ENCODE results near the gene FBLN2.

The FBLN2 gene

DNA sequence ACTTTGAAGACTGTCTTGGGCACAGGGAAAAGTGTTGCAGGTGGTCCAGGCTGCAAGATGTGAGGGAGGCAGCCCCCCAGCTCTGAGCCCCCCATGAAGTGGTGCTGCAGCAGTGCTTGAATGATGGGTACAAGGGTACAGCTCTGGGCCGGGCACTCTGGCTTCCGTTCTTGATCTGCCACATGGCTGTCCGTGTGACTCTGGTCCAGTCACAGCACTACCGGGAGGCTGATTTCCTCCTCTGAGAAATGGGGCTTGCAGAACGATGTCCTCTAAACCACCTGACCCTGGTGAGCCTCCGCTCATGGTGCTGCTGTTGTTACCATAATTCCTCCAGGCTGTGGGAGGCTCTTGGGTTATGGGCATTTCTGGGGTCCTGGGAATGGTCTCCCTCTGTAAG is 75.1 kb downstream of the FBLN2 start:
- TF ChIP-seq, protein P1, sequence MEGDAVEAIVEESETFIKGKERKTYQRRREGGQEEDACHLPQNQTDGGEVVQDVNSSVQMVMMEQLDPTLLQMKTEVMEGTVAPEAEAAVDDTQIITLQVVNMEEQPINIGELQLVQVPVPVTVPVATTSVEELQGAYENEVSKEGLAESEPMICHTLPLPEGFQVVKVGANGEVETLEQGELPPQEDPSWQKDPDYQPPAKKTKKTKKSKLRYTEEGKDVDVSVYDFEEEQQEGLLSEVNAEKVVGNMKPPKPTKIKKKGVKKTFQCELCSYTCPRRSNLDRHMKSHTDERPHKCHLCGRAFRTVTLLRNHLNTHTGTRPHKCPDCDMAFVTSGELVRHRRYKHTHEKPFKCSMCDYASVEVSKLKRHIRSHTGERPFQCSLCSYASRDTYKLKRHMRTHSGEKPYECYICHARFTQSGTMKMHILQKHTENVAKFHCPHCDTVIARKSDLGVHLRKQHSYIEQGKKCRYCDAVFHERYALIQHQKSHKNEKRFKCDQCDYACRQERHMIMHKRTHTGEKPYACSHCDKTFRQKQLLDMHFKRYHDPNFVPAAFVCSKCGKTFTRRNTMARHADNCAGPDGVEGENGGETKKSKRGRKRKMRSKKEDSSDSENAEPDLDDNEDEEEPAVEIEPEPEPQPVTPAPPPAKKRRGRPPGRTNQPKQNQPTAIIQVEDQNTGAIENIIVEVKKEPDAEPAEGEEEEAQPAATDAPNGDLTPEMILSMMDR (IDR thresholded peaks at IDR 0.05; ENCODE audit: insufficient read depth, low read length, missing control alignments), result no peak
- ChIA-PET POLR2A (interaction anchor here (0.5 kb wide), 1 partner anchor 74 kb away, joined by 3 read pairs; no protein-coding TSS in a partner anchor), CTCF (interaction anchor here (1.9 to 4.1 kb wide), 2 partner anchors 25 to 27 kb away, joined by 6 to 19 read pairs; no protein-coding TSS in a partner anchor)
- no peak for DNase-seq (ENCODE audit: low read depth, low spot score)
- no peak overlapping the region for H3K4me3 ChIP-seq (ENCODE audit: low read depth, low read length)

DNA sequence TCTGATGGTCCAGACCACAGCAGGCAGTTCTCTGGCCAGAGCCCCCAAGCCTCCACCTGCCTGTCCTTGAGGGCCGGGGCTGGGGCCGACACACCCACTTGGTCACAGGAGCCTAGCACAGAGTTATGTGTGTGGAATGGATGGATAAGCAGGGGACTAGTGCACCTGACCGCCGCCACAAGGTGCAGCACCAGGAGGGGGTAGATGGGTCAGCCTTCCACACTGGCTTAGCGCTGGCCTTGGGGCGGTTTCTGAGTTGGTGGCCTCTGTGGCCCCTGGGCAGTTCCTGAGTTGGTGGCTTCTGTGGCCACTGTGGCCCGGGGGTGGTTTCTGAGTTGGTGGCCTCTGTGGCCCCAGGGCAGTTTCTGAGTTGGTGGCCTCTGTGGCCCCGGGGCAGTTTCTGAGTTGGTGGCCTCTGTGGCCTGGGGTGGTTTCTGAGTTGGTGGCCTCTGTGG is 75.8 kb downstream of the FBLN2 start:
- TF ChIP-seq, protein P1 (IDR thresholded peaks at IDR 0.05; ENCODE audit: insufficient read depth, low read length, missing control alignments), result no peak
- ChIA-PET POLR2A (no interaction called here), CTCF (interaction anchor here (1.9 kb wide), 1 partner anchor 27 kb away, joined by 6 read pairs; no protein-coding TSS in a partner anchor)
- no peak for DNase-seq (ENCODE audit: low read depth, low spot score)
- no peak overlapping the region for H3K4me3 ChIP-seq (ENCODE audit: low read depth, low read length)

DNA sequence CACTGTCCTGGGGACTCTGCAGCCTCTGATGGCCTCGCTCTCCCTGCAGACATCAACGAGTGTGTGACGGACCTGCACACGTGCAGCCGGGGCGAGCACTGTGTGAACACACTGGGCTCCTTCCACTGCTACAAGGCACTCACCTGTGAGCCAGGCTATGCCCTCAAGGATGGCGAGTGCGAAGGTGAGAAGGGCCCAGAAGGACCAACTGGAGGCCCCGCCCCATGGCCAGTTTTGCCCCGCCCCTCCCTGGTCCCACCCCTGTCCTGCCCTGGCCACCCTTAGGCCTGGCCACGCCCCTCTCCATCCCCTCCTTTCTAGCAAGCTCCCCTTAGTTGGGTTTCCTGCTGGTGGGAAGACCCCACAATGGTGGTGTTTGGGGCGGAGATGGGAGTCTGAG is 77.5 kb downstream of the FBLN2 start:
- no peak for DNase-seq (ENCODE audit: low read depth, low spot score)
- no peak overlapping the region for H3K4me3 ChIP-seq (ENCODE audit: low read depth, low read length)
- POLR2A ChIA-PET, result no interaction called here
- CTCF ChIA-PET, result interaction anchor here (1.8 kb wide), 1 partner anchor 130 kb away, joined by 6 read pairs; no protein-coding TSS in a partner anchor
- TF ChIP-seq, protein P1 (IDR thresholded peaks at IDR 0.05; ENCODE audit: insufficient read depth, low read length, missing control alignments), result no peak

DNA sequence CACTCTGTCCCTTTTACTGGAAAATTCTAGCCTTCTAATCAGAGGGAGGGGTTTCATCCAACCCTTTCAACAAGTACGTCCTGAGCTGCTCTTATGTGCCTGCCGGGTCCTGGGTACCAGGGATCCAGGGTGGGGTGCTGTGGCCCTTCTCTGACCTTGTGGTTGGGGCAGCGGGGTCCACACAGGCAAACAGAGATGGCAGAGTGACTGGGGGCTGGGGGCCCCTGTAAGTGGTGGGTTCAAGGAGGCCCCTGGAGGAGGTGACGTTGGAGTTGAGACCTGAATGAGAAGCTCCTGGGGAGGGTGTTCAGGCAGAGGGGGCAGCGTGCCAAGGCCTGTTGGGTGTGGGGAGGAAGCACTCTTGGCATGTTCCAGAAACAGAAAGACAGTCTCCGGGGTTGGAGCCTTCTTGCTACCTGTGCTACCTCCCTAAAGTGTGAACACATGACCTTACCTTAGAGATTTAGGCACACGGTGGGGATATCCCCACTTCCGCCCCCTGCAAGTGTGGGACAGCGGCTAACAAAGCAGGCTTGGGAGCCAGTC is 78.1 kb downstream of the FBLN2 start:
- POLR2A ChIA-PET, result no interaction called here
- TF ChIP-seq, protein P1 (IDR thresholded peaks at IDR 0.05; ENCODE audit: insufficient read depth, low read length, missing control alignments), result no peak

DNA sequence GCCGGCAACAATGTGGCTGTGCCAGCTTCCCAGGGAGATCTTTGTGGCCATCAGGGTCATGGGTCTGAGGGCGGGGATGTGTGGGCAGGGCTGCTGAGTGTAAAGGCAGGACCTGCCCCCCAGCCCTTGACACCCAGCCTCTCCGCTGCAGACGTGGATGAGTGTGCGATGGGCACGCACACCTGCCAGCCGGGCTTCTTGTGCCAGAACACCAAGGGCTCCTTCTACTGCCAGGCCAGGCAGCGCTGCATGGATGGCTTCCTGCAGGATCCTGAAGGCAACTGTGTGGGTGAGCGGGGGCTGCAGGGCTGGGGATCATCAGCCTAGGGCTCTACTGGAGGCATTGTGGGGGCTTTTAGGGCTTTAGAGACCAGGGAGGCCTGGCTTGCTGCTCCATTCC is 78.8 kb downstream of the FBLN2 start:
- H3K4me3 ChIP-seq (ENCODE audit: low read depth, low read length), result no peak overlapping the region
- DNase-seq (ENCODE audit: low read depth, low spot score), result no peak
- CTCF ChIA-PET, result interaction anchor here (1.8 to 6.4 kb wide), 2 partner anchors 21 to 132 kb away, joined by 6 to 38 read pairs; no protein-coding TSS in a partner anchor
- TF ChIP-seq, protein P1 (IDR thresholded peaks at IDR 0.05; ENCODE audit: insufficient read depth, low read length, missing control alignments), result no peak
- POLR2A ChIA-PET, result no interaction called here

More for the DNA sequence above, 78.1 kb downstream of the FBLN2 start:
- no peak for DNase-seq (ENCODE audit: low read depth, low spot score)
- CTCF ChIA-PET, result interaction anchor here (1.8 to 6.4 kb wide), 2 partner anchors 21 to 131 kb away, joined by 6 to 38 read pairs; no protein-coding TSS in a partner anchor
- H3K4me3 ChIP-seq (ENCODE audit: low read depth, low read length), result no peak overlapping the region

DNA sequence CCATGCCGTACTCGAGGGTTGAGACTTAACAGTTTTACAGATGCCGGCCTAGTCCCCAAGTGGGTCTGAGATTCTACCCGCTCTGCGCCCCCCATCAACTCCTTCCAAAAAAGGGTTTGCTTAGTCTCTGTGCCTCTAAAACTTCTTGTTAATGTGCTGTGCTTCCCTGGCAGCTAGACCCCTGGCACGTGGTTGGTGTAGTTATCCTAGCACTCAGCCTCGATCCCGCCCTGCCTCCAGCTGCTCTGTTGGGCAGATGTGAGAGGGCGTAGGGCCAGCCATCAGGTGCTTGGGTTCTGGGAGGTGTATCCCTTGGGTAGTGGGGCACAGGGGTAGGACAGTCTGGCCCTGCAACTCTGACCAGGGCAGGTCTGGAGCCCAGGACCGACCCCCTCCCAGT is 79.5 kb downstream of the FBLN2 start:
- TF ChIP-seq, protein P1 (IDR thresholded peaks at IDR 0.05; ENCODE audit: insufficient read depth, low read length, missing control alignments), result no peak
- DNase-seq (ENCODE audit: low read depth, low spot score), result no peak

More for the DNA sequence above, 79.5 kb downstream of the FBLN2 start:
- CTCF ChIA-PET, result interaction anchor here (1.1 to 6.4 kb wide), 2 partner anchors 16 to 20 kb away, joined by 3 to 38 read pairs; no protein-coding TSS in a partner anchor
- POLR2A ChIA-PET, result no interaction called here
- no peak overlapping the region for H3K4me3 ChIP-seq (ENCODE audit: low read depth, low read length)

All from AG04449 (cell line).